ENCODE data around the gene TUT1. TPM values are rescaled to one million over a fixed set of nuclear protein-coding genes. Genes with fewer than 3 reads are reported as not detected.
A peak's percentile ranks its signal among the peaks of the same experiment; 100 is the strongest.

Gene TUT1
- total RNA-seq, 2 experiments from 2014 or later: 22.2 to 25.0 TPM

- Mint-ChIP-seq H3K27ac (peak overlapping the region; percentile 81), H3K4me1 (ENCODE audit: low read depth) (peaks cover 51% of the 10 kb centered on the region), H3K36me3 (ENCODE audit: low read depth) (peaks cover 33% of the 10 kb centered on the region), H3K4me3 (peak overlapping the region; percentile 51), H3K9me3 (ENCODE audit: insufficient read depth) (no peaks in the 10 kb centered on the region), H3K27me3 (ENCODE audit: low read depth) (no peaks in the 10 kb centered on the region)
- CTCF ChIA-PET: interaction anchor here (1.0 to 4.4 kb wide), 4 partner anchors 12 to 67 kb away, joined by 3 to 24 read pairs (median 6); partner anchors contain the start of genes C11orf98, CSKMT, MTA2 and TUT1
- no peak for DNase-seq
- POLR2A ChIA-PET: interaction anchor here (0.7 to 3.8 kb wide), 5 partner anchors 9 to 228 kb away, joined by 3 to 29 read pairs (median 5); partner anchors contain the start of genes B3GAT3, LBHD1, UQCC3 and ZBTB3
- no peak for ATAC-seq
Measured at GRCh38 chr11:62613291-62613778, 22.0 kb upstream of the TUT1 start.

GRCh38 chr11:62612366-62613290, 21.3 kb upstream of the TUT1 start, which contains the start of the genes EML3 and ROM1:
TSS of gene EML3 (minus strand) at chr11:62612775. CDS start at chr11:62612457, 318 bp downstream.
TSS of gene ROM1 (plus strand) at chr11:62613257. CDS start at chr11:62613282, 25 bp downstream.
- POLR2A ChIA-PET: interaction anchor here (0.7 to 3.8 kb wide), 17 partner anchors 9 to 645 kb away, joined by 3 to 29 read pairs (median 6); partner anchors contain the start of genes B3GAT3, C11orf98, CSKMT and FTH1
- H3K27me3 Mint-ChIP-seq (ENCODE audit: low read depth): no peaks in the 10 kb centered on the region
- CTCF ChIA-PET: interaction anchor here (0.9 to 4.4 kb wide), 16 partner anchors 10 to 174 kb away, joined by 3 to 24 read pairs (median 6); partner anchors contain the start of genes B3GAT3, C11orf98, CSKMT and LBHD1
- peaks cover 56% of the 10 kb centered on the region for H3K4me1 Mint-ChIP-seq (ENCODE audit: low read depth)
- H3K27ac Mint-ChIP-seq: peak within 1 kb of the TSS; percentile 96
- peak; percentile 92 for DNase-seq
- peak within 1 kb of the TSS; percentile 88 for H3K4me3 Mint-ChIP-seq
- H3K9me3 Mint-ChIP-seq (ENCODE audit: insufficient read depth): no peaks in the 10 kb centered on the region
- peaks cover 38% of the 10 kb centered on the region for H3K36me3 Mint-ChIP-seq (ENCODE audit: low read depth)
- peak; percentile 78 for ATAC-seq

GRCh38 chr11:62611705-62612365, 20.5 kb upstream of the TUT1 start:
- Mint-ChIP-seq H3K4me1 (ENCODE audit: low read depth) (peaks cover 60% of the 10 kb centered on the region), H3K27ac (peak overlapping the region; percentile 96), H3K27me3 (ENCODE audit: low read depth) (no peaks in the 10 kb centered on the region), H3K9me3 (ENCODE audit: insufficient read depth) (no peaks in the 10 kb centered on the region), H3K36me3 (ENCODE audit: low read depth) (peaks cover 41% of the 10 kb centered on the region), H3K4me3 (peak overlapping the region; percentile 88)
- peak; percentile 12 for ATAC-seq
- peak; percentile 65 for DNase-seq
- ChIA-PET POLR2A (interaction anchor here (0.7 to 3.8 kb wide), 15 partner anchors 10 to 644 kb away, joined by 3 to 29 read pairs (median 6); partner anchors contain the start of genes B3GAT3, C11orf98, CSKMT and FTH1), CTCF (interaction anchor here (0.8 to 4.4 kb wide), 17 partner anchors 10 to 187 kb away, joined by 3 to 24 read pairs (median 6); partner anchors contain the start of genes B3GAT3, C11orf98, CSKMT and LBHD1)

GRCh38 chr11:62610814-62611704, 19.7 kb upstream of the TUT1 start:
- POLR2A ChIA-PET: interaction anchor here (0.6 to 3.8 kb wide), 18 partner anchors 10 to 1634 kb away, joined by 3 to 29 read pairs (median 6); partner anchors contain the start of genes B3GAT3, C11orf98, CSKMT and FTH1
- Mint-ChIP-seq H3K4me1 (ENCODE audit: low read depth) (peaks cover 55% of the 10 kb centered on the region), H3K9me3 (ENCODE audit: insufficient read depth) (no peaks in the 10 kb centered on the region), H3K27ac (peak overlapping the region; percentile 96), H3K36me3 (ENCODE audit: low read depth) (peaks cover 41% of the 10 kb centered on the region), H3K4me3 (peak overlapping the region; percentile 88), H3K27me3 (ENCODE audit: low read depth) (no peaks in the 10 kb centered on the region)
- no peak for DNase-seq
- no peak for ATAC-seq
- CTCF ChIA-PET: interaction anchor here (0.8 to 4.4 kb wide), 15 partner anchors 10 to 186 kb away, joined by 3 to 24 read pairs (median 6); partner anchors contain the start of genes B3GAT3, C11orf98, CSKMT and LBHD1

GRCh38 chr11:62610403-62610802, 19.1 kb upstream of the TUT1 start:
- ChIA-PET POLR2A (interaction anchor here (0.7 to 3.8 kb wide), 9 partner anchors 9 to 245 kb away, joined by 3 to 29 read pairs (median 9); partner anchors contain the start of genes B3GAT3, C11orf98, CSKMT and HNRNPUL2), CTCF (interaction anchor here (1.5 to 4.4 kb wide), 5 partner anchors 12 to 186 kb away, joined by 3 to 24 read pairs (median 7); partner anchors contain the start of genes B3GAT3 and TUT1)
- ATAC-seq: no peak
- Mint-ChIP-seq H3K27me3 (ENCODE audit: low read depth) (no peaks in the 10 kb centered on the region), H3K27ac (peak overlapping the region; percentile 81), H3K9me3 (ENCODE audit: insufficient read depth) (no peaks in the 10 kb centered on the region), H3K36me3 (ENCODE audit: low read depth) (peaks cover 47% of the 10 kb centered on the region), H3K4me1 (ENCODE audit: low read depth) (peaks cover 55% of the 10 kb centered on the region), H3K4me3 (peak overlapping the region; percentile 88)
- DNase-seq: no peak

- Mint-ChIP-seq H3K4me3 (no peak overlapping the region), H3K36me3 (ENCODE audit: low read depth) (peaks cover 57% of the 10 kb centered on the region), H3K4me1 (ENCODE audit: low read depth) (peaks cover 53% of the 10 kb centered on the region), H3K27me3 (ENCODE audit: low read depth) (no peaks in the 10 kb centered on the region), H3K27ac (peak overlapping the region; percentile 24), H3K9me3 (ENCODE audit: insufficient read depth) (no peaks in the 10 kb centered on the region)
- ChIA-PET POLR2A (interaction anchor here (1.2 to 2.4 kb wide), 3 partner anchors 12 to 56 kb away, joined by 5 to 11 read pairs (median 5); partner anchors contain the start of genes C11orf98, CSKMT and TUT1), CTCF (interaction anchor here (1.7 kb wide), 1 partner anchor 17 kb away, joined by 7 read pairs; the partner anchor contains the start of gene TUT1)
- ATAC-seq: no peak
- DNase-seq: no peak
Measured at GRCh38 chr11:62608776-62609175, 17.5 kb upstream of the TUT1 start.

GRCh38 chr11:62607714-62608113, 16.4 kb upstream of the TUT1 start:
- POLR2A ChIA-PET: interaction anchor here (0.5 to 2.4 kb wide), 6 partner anchors 13 to 209 kb away, joined by 3 to 11 read pairs (median 4); partner anchors contain the start of genes C11orf98, CSKMT, INTS5 and TUT1
- H3K27me3 Mint-ChIP-seq (ENCODE audit: low read depth): no peaks in the 10 kb centered on the region
- H3K4me1 Mint-ChIP-seq (ENCODE audit: low read depth): peaks cover 57% of the 10 kb centered on the region
- no peak for DNase-seq
- peaks cover 67% of the 10 kb centered on the region for H3K36me3 Mint-ChIP-seq (ENCODE audit: low read depth)
- H3K4me3 Mint-ChIP-seq: no peak overlapping the region
- CTCF ChIA-PET: interaction anchor here (0.9 kb wide), 1 partner anchor 183 kb away, joined by 4 read pairs; no protein-coding TSS in a partner anchor
- H3K9me3 Mint-ChIP-seq (ENCODE audit: insufficient read depth): no peaks in the 10 kb centered on the region
- H3K27ac Mint-ChIP-seq: no peak overlapping the region
- no peak for ATAC-seq

- Mint-ChIP-seq H3K4me1 (ENCODE audit: low read depth) (peaks cover 56% of the 10 kb centered on the region), H3K27ac (no peak overlapping the region), H3K27me3 (ENCODE audit: low read depth) (no peaks in the 10 kb centered on the region), H3K4me3 (no peak overlapping the region), H3K36me3 (ENCODE audit: low read depth) (peaks cover 67% of the 10 kb centered on the region), H3K9me3 (ENCODE audit: insufficient read depth) (no peaks in the 10 kb centered on the region)
- ATAC-seq (no peak), DNase-seq (no peak)
- ChIA-PET CTCF (interaction anchor here (1.9 kb wide), 1 partner anchor 14 kb away, joined by 5 read pairs; no protein-coding TSS in a partner anchor), POLR2A (interaction anchor here (1.4 to 4.3 kb wide), 2 partner anchors 14 to 236 kb away, joined by 3 to 23 read pairs; partner anchors contain the start of gene TUT1)
Measured at GRCh38 chr11:62605902-62606301, 14.6 kb upstream of the TUT1 start.

- POLR2A ChIA-PET: interaction anchor here (0.6 to 4.3 kb wide), 2 partner anchors 14 to 74 kb away, joined by 3 to 23 read pairs; partner anchors contain the start of genes TUT1 and UBXN1
- Mint-ChIP-seq H3K27me3 (ENCODE audit: low read depth) (no peaks in the 10 kb centered on the region), H3K27ac (no peak overlapping the region), H3K36me3 (ENCODE audit: low read depth) (peaks cover 67% of the 10 kb centered on the region), H3K4me3 (no peak overlapping the region), H3K4me1 (ENCODE audit: low read depth) (peaks cover 52% of the 10 kb centered on the region), H3K9me3 (ENCODE audit: insufficient read depth) (no peaks in the 10 kb centered on the region)
- CTCF ChIA-PET: interaction anchor here (1.9 kb wide), 1 partner anchor 13 kb away, joined by 5 read pairs; no protein-coding TSS in a partner anchor
- DNase-seq (no peak), ATAC-seq (no peak)
Measured at GRCh38 chr11:62605467-62605866, 14.1 kb upstream of the TUT1 start.

Data from activated CD8-positive, alpha-beta T cell treated with anti-CD3 and anti-CD28 coated beads, Interleukin-2, amount 10 ng/mL, durations not matched to agents 7 days and 5 days (primary cell).